Glutamatergic neuron (in vitro differentiated cells): Measurements from ENCODE around the gene COG7. TPM values are rescaled to one million over a fixed set of nuclear protein-coding genes. Genes with fewer than 3 reads are reported as not detected.

Source experiments
- DNase-seq: peaks from one replicate; pipeline ENCODE4 v3.0.0; 2022
- H3K27ac Mint-ChIP-seq: one replicate; pipeline ENCODE4 v1.8.0; 2020; ENCODE audit warnings: mild to moderate bottlenecking, mixed read lengths, inconsistent platforms; ENCODE audit not compliant: unreplicated experiment
- H3K27me3 Mint-ChIP-seq: one replicate; pipeline ENCODE4 v1.8.0; 2020; ENCODE audit warnings: mild to moderate bottlenecking, moderate library complexity, mixed read lengths, inconsistent platforms; ENCODE audit not compliant: unreplicated experiment
- H3K36me3 Mint-ChIP-seq: one replicate; pipeline ENCODE4 v1.8.0; 2020; ENCODE audit warnings: mild to moderate bottlenecking, mixed read lengths, inconsistent platforms; ENCODE audit not compliant: unreplicated experiment
- H3K4me1 Mint-ChIP-seq: one replicate; pipeline ENCODE4 v1.8.0; 2020; ENCODE audit warnings: mild to moderate bottlenecking, low read depth, mixed read lengths, inconsistent platforms; ENCODE audit not compliant: unreplicated experiment
- H3K4me3 Mint-ChIP-seq: one replicate; pipeline ENCODE4 v1.8.0; 2020; ENCODE audit warnings: mild to moderate bottlenecking, mixed read lengths, inconsistent platforms; ENCODE audit not compliant: unreplicated experiment
- H3K9me3 Mint-ChIP-seq: one replicate; pipeline ENCODE4 v1.8.0; 2020; ENCODE audit warnings: mild to moderate bottlenecking, moderate library complexity, mixed read lengths, inconsistent platforms; ENCODE audit not compliant: unreplicated experiment
- CTCF ChIP-seq: fragments of 200-600 bp; sonication (generic); IDR thresholded peaks from one replicate; pipeline ENCODE4 v1.5.0; 2021; ENCODE audit not compliant: partially characterized antibody, unreplicated experiment
- total RNA-seq: library from RNA; stranded (reverse); fragmentation: NEBNext Ultra II Directional; extraction: Animal tissue kit (Norgen Biotek cat#: 25700); gene quantifications from one replicate; pipeline ENCODE4 v1.2.1, GENCODE V29; 2021; ENCODE audit not compliant: unreplicated experiment

COG7 gene
- total RNA-seq, 1 donor from 2014 or later, result 12.7 TPM

- H3K27ac Mint-ChIP-seq, result no peak overlapping the region
- H3K9me3 Mint-ChIP-seq, result no peaks in the 10 kb centered on the region
- H3K4me3 Mint-ChIP-seq, result no peak overlapping the region
- no peaks in the 10 kb centered on the region for H3K36me3 Mint-ChIP-seq
- no peak for TF ChIP-seq CTCF
- DNase-seq, result no peak
- H3K27me3 Mint-ChIP-seq, result peaks cover 2% of the 10 kb centered on the region
- H3K4me1 Mint-ChIP-seq, result no peaks in the 10 kb centered on the region
Measured at GRCh38 chr16:23428351-23428750, 24.6 kb downstream of the COG7 start.

GRCh38 chr16:23424292-23424958, 28.6 kb downstream of the COG7 start:
- Mint-ChIP-seq H3K9me3 (peaks cover 3% of the 10 kb centered on the region), H3K27ac (no peak overlapping the region), H3K36me3 (no peaks in the 10 kb centered on the region), H3K27me3 (peaks cover 2% of the 10 kb centered on the region), H3K4me3 (no peak overlapping the region), H3K4me1 (peaks cover 7% of the 10 kb centered on the region)
- DNase-seq, result no peak
- no peak for TF ChIP-seq CTCF

- DNase-seq, result no peak
- peaks cover 2% of the 10 kb centered on the region for H3K27me3 Mint-ChIP-seq
- TF ChIP-seq CTCF, result no peak
- H3K9me3 Mint-ChIP-seq, result peaks cover 3% of the 10 kb centered on the region
- peaks cover 7% of the 10 kb centered on the region for H3K4me1 Mint-ChIP-seq
- H3K27ac Mint-ChIP-seq, result no peak overlapping the region
- H3K36me3 Mint-ChIP-seq, result no peaks in the 10 kb centered on the region
- H3K4me3 Mint-ChIP-seq, result no peak overlapping the region
Measured at GRCh38 chr16:23423496-23424049, 29.4 kb downstream of the COG7 start.

GRCh38 chr16:23420011-23420410, 33.0 kb downstream of the COG7 start:
- DNase-seq, result no peak
- Mint-ChIP-seq H3K27ac (peak overlapping the region; percentile 44), H3K9me3 (peaks cover 12% of the 10 kb centered on the region), H3K4me3 (no peak overlapping the region), H3K27me3 (peaks cover 8% of the 10 kb centered on the region), H3K4me1 (peaks cover 18% of the 10 kb centered on the region), H3K36me3 (no peaks in the 10 kb centered on the region)
- no peak for TF ChIP-seq CTCF

DNA sequence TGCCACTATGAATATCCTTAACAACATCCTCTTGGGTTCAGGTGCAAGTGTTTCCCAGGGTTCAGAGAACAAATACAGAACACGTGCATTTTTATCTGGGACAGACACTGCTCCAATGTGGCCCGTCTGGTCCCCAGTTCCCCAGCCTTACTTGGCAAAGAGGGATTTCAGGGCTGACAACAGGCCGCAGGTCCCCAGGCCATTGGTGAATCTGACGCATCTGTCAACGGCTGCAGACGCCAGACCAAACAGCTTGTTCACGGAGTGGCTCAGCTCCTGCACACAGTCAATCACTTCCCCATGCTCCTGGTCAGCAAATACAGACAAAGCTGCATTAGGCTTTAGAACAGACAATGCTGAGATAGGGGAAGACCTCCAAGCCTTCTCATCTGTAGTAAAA, 36.2 kb downstream of the COG7 start:
- peaks cover 18% of the 10 kb centered on the region for H3K4me1 Mint-ChIP-seq
- H3K36me3 Mint-ChIP-seq, result no peaks in the 10 kb centered on the region
- H3K27ac Mint-ChIP-seq, result peak overlapping the region; percentile 94
- peaks cover 8% of the 10 kb centered on the region for H3K27me3 Mint-ChIP-seq
- peaks cover 12% of the 10 kb centered on the region for H3K9me3 Mint-ChIP-seq
- DNase-seq, result peak; percentile 73
- no peak overlapping the region for H3K4me3 Mint-ChIP-seq
- no peak for TF ChIP-seq CTCF
